GM12874 (cell line): ENCODE results near the gene ME3.

Experiments used
- TF ChIP-seq, protein P1 (sequence below): IDR thresholded peaks from 2 replicates; pipeline ENCODE4 v1.5.1; 2011; ENCODE audit warnings: low read depth, mild to moderate bottlenecking, control low read depth, low read length, moderate library complexity; ENCODE audit not compliant: insufficient read depth

Gene ME3

GRCh38 chr11:86672007-86672621 is at the start of gene ME3:
TSS of gene ME3 (minus strand) at chr11:86672616.
- TF ChIP-seq, protein P1, sequence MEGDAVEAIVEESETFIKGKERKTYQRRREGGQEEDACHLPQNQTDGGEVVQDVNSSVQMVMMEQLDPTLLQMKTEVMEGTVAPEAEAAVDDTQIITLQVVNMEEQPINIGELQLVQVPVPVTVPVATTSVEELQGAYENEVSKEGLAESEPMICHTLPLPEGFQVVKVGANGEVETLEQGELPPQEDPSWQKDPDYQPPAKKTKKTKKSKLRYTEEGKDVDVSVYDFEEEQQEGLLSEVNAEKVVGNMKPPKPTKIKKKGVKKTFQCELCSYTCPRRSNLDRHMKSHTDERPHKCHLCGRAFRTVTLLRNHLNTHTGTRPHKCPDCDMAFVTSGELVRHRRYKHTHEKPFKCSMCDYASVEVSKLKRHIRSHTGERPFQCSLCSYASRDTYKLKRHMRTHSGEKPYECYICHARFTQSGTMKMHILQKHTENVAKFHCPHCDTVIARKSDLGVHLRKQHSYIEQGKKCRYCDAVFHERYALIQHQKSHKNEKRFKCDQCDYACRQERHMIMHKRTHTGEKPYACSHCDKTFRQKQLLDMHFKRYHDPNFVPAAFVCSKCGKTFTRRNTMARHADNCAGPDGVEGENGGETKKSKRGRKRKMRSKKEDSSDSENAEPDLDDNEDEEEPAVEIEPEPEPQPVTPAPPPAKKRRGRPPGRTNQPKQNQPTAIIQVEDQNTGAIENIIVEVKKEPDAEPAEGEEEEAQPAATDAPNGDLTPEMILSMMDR: no peak

GRCh38 chr11:86722006-86722405 is 49.6 kb upstream of the ME3 start:
- TF ChIP-seq, protein P1: no peak

GRCh38 chr11:86720546-86720945 is 48.1 kb upstream of the ME3 start:
- TF ChIP-seq, protein P1: no peak

- TF ChIP-seq, protein P1: no peak
Observed at GRCh38 chr11:86719781-86720463, 47.5 kb upstream of the ME3 start.

GRCh38 chr11:86718999-86719398 is 46.6 kb upstream of the ME3 start:
- TF ChIP-seq, protein P1: no peak

DNA sequence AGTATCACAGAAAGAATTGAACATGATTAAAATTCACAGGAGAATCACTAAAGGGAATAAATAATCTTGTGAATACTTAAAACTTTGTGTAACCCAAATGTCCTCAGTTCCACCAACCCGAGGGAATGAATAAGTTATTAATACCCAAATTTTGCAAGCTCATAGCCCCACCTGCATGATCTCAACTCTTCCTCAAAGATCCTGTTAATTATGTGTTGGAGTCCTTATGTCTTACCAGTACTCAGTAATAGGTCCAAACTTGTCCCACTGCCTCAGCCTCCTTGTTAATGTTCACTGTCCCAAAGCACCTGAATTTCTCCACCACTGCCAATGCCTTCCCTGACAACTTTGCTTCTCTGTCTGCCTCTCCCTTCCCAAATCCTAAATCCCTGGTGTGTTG is 46.1 kb upstream of the ME3 start:
- TF ChIP-seq, protein P1: no peak

GRCh38 chr11:86717817-86718501 is 45.5 kb upstream of the ME3 start:
- TF ChIP-seq, protein P1: no peak
